T-helper 1 cell treated with Interleukin-12 subunit alpha and Interleukin-12 subunit beta and Interleukin-4 antibody, amounts not matched to agents 30 ng/mL and 1 ng/mL, for 36 hours (primary cell): ENCODE measurements around the gene SYNGR1. TPM values are rescaled to one million over a fixed set of nuclear protein-coding genes. Genes with fewer than 3 reads are reported as not detected.
"Not testable (repeated sequence)": the region's sequence is repeated elsewhere in the genome, so short reads cannot be mapped to it uniquely, and the experiment has no call there.

Experiments used
- intact Hi-C: fragments of 100-400 bp; cut with micrococcal nuclease; formaldehyde crosslinking; loops from one replicate; pipeline ENCODE4 v1.15.1; 2024
- total RNA-seq: library from RNA; stranded (reverse); gene quantifications from 2 replicates; pipeline ENCODE4 v1.2.3, GENCODE V29; 2022

Gene SYNGR1
- total RNA-seq, 1 donor from 2014 or later: not detected

DNA sequence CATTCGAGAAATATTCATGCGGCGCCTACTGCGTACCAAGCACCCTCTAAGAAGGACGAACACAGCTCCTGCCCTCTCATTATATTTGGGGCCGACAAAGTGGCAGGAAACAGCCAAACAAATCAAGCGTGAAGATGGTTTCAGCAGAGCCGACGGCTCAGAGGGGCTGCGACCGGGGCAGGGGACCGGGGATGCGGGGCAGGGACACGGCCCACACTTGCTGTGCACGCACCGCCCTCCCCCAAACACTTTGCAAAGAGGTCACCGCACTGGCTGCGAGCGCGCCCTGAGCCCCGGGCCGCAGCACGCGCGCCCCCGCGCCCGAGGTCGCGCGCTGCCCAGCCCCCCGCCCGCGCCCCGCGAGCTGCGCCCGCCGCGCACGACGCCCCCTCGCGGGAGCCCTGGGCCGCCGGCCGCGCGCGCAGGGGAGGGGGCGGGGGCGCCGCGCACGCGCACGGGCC is 255 bp upstream of the SYNGR1 start:
- intact Hi-C loops: no loop called here

DNA sequence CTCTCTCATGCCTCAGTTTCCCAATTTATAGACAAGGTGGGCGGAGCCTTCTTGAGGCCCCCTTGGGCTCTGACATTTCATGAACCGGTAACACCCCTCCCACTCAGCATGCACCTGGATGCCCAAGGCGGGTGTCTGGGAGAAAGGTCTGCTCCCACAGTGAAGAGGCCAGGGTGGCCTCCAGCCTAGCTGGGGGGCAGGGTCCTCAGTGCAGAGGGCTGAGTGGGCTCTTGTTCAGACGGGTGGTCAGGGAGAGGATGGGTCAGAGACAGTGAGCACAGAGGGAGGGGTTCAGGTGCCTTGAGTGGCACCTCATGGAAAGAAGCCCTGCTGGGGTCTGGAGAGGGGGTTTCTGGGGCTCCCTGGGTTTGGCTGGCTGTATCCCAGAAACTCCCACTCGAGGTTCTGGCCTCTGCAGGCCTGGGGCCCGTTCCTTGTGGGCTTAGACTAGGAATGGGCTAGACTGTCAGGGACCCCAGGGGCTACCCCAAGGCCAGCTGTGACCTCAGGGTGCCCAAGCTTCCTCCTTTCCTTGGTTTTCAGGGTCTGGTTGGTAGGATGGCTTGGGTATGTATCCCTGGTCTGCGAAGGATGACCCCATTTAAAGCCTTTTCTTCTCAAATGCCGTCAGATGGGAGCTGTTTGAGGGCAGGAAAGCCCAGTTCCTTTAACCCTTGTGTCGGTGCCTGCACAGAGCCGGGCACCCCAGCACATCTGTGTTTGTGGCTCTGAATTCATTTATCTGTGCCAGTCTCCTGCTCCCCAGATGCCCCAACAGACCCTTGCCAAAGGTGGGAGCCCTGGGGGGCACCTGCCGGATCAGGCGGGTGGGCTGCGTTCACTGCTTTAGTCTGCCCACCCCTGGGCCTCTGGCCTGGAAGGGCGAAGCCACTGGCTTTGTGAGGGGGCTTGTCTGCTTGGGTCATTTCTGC is 1.2 kb downstream of the SYNGR1 start:
- intact Hi-C loops: no loop called here

DNA sequence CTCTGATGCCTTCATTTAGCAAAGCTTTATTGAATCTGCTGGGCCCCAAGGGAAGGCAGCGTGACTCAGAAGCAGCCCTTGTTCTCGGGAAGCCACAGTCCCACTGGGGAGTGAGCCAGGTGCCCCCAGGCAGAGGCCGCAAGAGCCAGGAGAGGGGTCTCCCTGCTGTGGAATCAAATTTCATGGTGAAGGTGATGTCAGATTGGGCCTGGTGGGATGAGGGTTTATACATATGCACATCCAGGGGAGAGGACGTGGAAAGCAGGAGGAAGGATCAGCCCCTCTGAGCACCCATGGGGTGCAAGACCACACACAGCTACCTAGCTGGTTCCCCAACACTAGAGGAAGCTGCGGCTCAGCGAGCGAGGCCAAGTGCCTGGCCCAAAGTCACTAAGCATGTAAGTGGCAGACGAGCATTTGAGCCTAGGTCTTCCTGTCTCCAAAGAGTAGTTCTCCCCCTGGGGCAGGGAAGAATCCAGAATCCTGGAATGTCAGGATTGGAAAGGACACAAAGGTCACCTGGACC is 2.0 kb downstream of the SYNGR1 start:
- intact Hi-C loops: no loop called here

DNA sequence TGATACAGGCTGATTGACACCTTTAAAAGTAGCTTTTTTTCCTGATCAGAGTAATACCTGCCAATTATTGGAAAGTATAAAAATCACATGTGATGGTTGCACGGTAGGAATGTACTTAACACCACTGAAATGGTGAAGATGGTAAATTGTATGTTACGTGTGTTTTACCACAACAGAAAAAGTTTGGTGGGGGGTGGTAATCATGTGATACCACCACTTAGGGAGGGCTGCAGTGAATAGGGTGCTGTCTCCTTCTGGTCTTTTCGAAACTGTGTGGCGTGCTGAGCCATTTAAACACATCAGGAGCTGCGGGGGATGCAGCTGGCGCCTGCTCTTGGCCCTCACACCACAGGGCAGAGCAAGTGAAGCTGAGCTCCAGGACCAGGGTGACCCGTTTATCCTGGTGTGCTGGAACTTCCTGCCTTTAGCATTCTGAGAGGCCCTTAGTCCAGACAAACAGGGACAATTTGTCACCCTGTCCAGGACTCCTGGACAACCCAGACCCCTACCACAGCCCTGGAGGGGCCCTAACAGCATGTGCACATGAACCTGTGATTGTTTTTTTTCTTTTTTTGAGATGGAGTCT is 2.6 kb downstream of the SYNGR1 start:
- intact Hi-C loops: no loop called here

DNA sequence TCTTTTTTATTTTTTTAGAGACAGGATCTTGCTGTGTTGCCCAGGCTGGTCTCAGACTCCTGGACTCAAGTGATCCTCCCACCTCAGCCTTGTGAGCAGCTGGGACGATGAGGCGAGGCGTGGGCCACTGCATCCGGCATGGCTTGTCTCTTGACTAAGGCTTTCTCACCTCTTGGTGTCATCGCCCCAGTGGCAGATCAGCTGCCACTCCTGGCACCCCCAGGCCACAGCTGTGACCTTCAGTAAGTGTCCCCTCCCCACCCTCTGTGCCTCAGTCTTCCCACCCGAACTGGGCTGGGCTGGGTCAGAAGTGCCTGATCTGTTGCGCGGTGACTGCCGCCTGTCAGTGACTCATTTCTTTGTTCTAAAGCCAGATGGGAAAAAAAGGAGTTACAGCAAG is 3.6 kb downstream of the SYNGR1 start:
- intact Hi-C loops: no loop called here

DNA sequence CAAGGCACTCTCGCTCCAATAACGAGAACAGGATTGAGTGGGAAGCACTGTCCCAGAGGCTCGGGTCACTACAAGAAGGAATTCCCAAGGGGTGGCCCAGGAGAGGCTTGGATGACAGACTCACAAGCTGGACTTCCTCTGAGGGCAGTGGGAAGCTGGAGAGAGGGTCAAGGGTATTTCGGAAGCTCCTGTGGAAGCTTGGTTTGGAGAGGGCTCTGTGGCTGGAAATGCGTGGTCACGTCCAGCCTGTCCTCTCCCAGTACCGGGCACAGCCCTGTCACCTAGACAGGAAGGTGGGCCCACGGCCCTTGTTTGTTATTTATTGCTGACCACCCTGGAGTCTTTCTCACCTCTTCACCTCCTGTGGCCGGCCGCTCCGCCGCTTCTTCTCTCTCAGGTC is 5.3 kb downstream of the SYNGR1 start:
- intact Hi-C loops: no loop called here

DNA sequence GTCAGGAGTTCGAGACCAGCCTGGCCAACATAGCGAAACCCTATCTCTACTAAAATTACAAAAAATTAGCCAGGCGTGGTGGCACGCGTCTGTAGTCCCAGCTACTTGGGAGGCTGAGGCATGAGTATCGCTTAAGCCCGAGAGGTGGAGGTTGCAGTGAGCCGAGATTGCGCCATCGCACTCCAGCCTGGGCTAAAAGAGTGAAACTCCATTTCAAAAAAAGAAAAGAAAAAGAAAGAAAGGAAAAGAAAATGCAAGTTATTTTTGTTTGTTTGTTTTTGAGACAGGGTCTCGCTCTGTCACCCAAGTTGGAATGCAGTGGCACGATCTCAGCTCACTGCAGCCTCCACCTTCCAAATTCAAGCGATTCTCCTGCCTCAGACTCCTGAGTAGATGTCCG is 6.0 kb downstream of the SYNGR1 start:
- intact Hi-C loops: not testable (repeated sequence)

DNA sequence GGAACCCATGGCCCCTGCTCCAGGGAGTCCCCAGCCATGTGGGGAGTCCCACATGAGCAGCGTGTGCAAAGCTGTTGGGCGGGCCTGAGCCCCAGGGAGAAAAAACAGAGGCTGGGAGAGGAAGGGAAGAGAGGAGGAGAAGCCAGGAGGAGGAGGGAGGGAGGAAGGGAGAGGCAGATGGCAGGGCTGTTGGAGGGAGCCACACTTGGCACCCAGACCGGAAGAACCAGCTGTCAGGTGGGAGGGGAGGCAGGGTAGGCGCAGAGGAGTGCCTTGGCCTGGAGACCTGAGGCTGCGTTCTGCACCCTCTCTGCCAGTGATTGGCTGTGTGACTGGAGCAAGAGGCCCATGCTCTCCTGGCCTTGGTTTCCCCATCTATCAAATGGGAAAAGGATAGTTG is 6.7 kb downstream of the SYNGR1 start:
- intact Hi-C loops: no loop called here

DNA sequence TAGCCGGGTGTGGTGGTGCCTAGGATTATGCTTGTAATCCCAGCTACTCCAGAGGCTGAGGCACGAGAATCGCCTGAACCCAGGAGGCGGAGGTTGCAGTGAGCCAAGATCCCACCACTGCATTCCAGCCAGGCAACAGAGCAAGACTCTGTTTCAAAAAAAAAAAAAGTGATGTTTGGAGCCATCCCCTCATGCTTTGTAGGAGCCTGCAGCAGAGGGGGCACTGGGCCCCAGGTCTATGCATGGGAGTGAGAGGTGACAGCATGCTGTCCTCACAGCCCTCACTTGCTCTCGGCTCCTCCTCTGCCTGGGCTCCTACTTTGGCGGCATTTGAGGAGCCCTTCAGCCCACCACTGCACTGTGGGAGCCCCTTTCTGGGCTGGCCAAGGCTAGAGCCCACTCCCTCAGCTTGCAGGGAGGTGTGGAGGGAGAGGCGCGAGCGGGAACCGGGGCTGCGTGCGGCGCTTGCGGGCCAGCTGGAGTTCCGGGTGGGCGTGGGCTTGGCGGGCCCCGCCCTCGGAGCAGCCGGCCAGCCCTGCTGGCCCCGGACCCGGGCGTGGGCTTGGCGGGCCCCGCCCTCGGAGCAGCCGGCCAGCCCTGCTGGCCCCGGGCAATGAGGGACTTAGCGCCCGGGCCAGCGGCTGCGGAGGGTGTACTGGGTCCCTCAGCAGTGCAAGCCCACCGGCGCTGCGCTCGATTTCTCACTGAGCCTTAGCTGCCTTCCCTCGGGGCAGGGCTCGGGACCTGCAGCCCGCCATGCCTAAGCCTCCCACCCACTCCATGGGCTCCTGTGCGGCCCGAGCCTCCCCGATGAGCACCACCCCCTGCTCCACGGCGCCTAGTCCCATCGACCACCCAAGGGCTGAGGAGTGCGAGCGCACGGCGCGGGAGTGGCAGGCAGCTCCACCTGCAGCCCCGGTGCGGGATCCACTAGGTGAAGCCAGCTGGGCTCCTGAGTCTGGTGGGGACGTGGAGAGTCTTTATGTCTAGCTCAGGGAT is 7.6 kb downstream of the SYNGR1 start:
- intact Hi-C loops: not testable (repeated sequence)

DNA sequence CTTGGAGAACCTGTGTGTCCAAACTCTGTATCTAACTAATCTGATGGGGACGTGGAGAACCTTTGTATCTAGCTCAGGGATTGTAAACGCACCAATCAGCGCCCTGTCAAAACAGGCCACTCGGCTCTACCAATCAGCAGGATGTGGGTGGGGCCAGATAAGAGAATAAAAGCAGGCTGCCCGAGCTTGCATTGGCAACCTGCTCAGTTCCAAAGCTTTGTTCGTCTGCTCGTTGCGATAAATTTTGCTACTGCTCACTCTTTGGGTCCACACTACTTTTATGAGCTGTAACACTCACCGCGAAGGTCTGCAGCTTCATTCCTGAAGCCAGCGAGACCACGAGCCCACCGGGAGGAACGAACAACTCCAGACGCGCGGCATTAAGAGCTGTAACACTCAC is 8.4 kb downstream of the SYNGR1 start:
- intact Hi-C loops: not testable (repeated sequence)

DNA sequence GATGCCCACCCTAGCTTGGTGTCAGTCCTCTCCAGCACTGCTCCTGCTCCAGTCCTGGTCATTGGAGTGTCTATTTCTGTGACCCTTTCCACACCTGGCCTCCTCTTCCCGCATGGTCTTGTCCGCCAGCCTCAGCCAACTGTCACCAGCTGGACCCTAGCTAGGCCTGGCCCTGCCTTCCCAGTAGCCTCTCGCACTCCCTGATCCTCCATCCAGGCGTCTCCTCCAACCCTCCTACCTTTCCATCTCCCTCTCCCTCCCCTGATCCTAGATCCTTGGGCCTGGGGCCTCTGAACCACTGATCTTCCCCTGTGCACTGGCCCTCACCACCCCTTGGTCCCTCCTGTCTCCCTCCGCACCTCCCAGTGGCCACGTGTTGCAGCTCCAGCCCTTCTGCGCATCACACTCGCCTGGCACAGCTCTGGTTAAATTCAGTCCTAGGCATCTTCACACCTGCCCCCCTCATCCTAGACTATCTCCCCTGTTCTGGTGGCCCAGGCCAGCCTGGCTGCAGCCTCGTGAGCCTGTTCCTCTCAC is 9.9 kb downstream of the SYNGR1 start:
- intact Hi-C loops: no loop called here

DNA sequence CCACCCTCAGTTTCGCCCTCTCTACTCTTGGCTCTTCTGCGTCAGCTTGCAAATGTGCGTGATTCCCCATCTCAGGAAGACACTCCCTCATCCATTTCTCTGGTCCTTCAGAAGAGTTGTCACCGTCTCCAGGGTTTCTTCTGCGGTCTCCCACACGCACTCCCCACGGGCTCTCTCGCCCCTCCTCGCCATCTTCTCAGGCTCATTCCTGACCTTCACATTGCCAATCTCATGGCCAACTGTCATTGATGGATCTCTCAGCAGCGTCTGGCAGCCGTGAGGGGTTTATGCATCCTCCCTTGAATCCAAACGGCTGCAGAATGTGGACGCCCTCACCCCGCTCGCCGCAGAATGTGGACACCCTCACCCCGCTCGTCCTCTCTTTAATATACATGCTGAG is 10.5 kb downstream of the SYNGR1 start:
- intact Hi-C loops: no loop called here

DNA sequence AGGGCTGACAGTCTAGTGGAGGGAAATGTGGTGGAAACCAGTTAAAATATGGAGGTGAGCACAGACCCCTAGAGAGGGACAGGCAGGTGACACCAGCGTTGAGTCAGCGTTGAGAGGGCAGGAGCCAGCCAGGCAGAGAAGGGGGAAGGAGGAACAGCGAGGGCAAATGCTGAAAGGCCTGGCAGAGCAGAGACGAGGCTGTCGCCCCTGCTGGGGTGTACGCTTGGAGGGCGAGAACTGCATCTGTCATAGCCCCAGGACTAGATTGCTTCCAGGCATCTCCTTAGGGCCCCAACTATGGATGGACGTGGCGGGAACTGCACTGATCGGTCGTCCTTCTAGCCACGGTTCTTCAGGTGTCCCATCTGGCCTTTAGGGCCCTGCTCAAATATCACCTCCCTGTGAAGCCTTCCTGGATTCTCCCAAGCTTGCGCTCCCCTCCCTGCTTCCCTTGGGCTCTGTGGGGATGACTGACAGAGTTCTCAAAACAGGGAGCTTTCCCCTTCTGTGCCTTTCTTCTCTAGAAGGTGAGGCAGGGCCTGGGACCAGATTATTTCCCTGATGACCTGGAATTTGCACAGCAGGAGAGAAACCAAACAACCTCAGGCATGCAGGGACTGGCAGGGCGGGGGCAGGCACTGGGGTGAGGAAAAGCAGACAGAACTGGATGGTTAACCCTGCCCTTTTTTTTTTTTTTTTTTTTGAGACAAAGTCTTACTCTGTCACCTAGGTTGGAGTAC is 11.1 kb downstream of the SYNGR1 start:
- intact Hi-C loops: no loop called here

DNA sequence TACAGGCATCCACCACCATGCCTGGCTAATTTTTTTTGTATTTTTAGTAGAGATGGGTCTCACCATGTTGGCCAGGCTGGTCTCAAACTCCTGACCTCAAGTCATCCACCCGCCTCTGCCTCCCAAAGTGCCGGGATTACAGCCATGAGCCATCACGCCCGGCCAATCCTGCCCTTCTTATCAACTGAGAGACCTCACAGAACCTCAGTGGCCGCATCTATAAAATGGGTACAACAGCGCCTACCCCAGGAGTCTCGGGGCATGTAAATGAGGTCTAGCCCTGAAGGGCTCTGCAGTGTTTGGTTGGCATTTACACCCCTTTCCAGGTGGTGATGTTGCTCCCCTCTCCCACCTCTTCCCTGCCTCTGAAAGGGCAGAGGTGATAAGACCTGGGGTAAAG is 11.7 kb downstream of the SYNGR1 start:
- intact Hi-C loops: no loop called here

DNA sequence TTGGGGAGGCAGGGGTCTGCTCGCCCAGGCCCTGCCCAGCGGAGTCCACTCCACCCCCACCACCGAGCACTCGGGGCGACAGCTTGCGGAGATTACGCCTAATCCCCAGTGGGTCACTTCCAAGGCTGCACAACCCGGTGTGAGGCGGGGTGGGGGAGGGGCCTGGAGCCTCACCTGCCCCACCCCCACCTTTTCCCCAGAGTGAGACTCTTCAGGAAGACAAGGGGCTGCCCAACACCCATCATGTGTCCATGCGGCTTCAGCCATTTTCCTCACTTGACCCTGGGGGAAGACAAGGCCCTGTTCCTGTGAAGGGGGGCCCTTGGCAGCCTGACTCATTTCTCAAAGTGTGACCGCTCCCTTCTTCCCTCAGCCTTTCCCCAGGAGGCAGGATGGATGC is 12.5 kb downstream of the SYNGR1 start:
- intact Hi-C loops: no loop called here

DNA sequence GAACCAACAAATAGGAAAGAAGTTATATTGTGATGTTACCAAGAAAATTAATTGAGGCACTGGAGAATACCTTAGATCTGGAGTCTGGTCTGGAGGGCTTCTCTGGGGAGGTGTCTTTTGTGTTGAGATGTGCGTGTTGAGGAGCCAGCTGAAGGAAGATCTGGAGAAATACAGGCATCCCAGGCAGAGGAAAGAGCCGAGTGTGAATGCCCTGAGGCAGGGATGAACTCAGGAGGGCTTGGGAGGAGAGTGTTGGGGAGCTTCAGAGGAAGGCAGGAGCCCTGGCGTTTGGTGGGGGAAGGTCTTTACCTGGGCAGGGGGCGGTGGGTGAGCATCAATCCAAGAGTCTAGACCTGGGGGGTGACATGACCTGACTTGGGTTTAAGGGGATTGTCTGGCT is 13.1 kb downstream of the SYNGR1 start:
- intact Hi-C loops: no loop called here

DNA sequence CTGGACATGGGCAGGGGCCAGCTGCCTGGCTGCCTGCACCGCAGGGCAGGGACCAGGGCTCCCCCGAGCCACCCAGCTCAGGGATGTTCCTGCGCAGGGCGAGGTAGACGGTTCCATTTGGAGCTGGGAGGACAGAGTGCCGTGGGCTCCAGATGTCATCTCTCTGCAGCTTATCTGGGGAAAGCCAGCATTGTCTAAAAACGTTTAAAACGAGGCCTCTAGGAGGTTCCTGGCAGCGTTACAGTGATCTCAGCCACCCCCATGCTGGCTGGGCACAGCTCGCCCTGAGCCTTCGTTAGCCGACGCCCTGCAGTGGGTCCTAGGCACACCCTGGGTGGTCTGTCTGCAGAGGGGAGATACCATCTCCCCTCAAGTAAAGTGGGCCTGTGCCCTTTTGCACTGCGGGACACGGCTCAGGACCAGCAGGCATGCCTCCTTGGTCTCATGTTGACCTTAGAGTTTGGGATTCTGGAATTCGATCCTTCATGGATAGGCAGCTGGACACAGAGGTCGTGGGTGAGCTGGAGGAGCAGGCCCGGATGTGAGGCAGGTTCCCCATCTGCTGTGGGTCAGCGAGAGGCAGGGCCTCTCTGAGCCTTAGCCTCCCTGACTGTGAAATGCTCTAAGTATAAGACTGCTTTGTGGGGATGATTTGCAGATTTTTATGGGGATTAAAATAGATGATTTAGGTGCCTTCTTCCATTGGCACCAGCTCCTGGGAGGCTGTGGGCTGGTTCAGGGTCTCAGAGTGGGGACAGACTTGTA is 14.1 kb downstream of the SYNGR1 start:
- intact Hi-C loops: no loop called here

DNA sequence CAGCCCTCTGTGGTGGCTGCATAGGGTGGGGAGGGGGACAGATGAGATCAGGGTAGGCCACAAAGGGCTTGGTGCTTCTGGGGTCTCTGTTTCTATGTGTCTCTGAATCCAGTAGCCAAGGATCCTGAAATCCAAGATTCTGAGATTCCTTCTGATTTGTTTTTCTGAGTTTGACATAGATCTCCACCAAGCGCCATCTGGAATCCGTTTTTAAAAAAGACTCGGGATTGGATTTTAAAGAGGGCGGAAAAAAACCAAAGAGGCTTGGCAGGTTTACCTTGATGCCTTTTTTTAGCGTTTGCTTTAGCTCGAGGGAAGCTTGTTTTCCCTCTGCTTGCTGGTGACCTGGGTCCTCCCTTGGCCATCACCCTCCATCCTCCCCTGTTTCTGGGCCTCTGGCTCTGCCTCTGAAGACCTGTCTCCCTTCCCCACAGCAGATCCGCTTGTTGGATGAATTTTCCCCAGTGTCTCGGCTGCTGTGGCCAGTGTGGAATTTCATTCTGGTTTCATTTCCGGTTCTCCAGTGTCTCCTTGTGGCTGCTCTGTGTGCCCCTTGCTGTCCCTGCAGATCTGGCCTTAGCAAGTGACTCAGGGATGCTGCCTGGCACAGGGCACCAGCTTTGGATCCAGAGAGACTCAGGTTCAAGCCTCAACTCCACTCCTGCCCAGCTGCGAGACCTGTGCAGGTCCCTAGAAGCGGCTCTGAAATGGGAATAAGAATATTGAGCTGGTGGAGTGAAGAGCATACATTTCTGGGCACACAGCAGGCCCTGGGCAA is 15.1 kb downstream of the SYNGR1 start:
- intact Hi-C loops: no loop called here

DNA sequence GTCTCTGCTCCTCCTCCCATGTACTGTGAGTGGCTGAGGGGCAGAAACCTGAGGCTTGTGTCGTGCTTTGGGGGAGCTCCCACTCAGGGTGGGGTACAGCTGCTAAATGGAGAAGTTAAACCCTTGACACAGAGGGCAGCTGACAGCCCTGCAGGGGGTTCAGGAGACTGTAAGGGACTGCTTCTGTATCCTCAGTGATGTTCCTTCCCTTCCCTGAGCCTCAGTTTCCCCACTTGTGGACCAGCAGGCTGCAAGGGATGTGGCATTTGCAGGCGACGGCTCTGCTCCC is 15.6 kb downstream of the SYNGR1 start:
- intact Hi-C loops: no loop called here
